Amniotic stem cell (primary cell): Measurements from ENCODE around the gene NLGN2.

Source experiments
- DNase-seq: peaks from one replicate; lab custom pipeline; 2025; lab: John Stamatoyannopoulos, UW

Gene NLGN2

GRCh38 chr17:7414837-7415236, 7.2 kb downstream of the NLGN2 start:
- DNase-seq = no peak

GRCh38 chr17:7415784-7416183, 8.1 kb downstream of the NLGN2 start:
- DNase-seq = no peak

- no peak for DNase-seq
Measured at GRCh38 chr17:7416323-7416722, 8.7 kb downstream of the NLGN2 start.

GRCh38 chr17:7417056-7417655, 9.5 kb downstream of the NLGN2 start:
- no peak for DNase-seq

- no peak for DNase-seq
Measured at GRCh38 chr17:7418472-7419152, 11.0 kb downstream of the NLGN2 start.

GRCh38 chr17:7419819-7420610, 12.4 kb downstream of the NLGN2 start, which contains the start of gene SPEM1:
Gene SPEM1 (plus strand): TSS chr17:7420324. CDS start chr17:7420385, 61 bp downstream.
- no peak for DNase-seq

- DNase-seq = no peak
Measured at GRCh38 chr17:7421186-7421585, 13.5 kb downstream of the NLGN2 start.

GRCh38 chr17:7423679-7424078, 16.0 kb downstream of the NLGN2 start:
- no peak for DNase-seq

- no peak for DNase-seq
Measured at GRCh38 chr17:7425316-7425715, 17.7 kb downstream of the NLGN2 start, which contains the start of gene SPEM2. Gene SPEM2 (plus strand): TSS chr17:7425616. CDS start chr17:7425689, 73 bp downstream.

- DNase-seq = no peak
Measured at GRCh38 chr17:7425756-7426155, 18.1 kb downstream of the NLGN2 start.

- DNase-seq = no peak
Measured at GRCh38 chr17:7426203-7426863, 18.7 kb downstream of the NLGN2 start.

- no peak for DNase-seq
Measured at GRCh38 chr17:7426896-7427489, 19.3 kb downstream of the NLGN2 start.

GRCh38 chr17:7427549-7427948, 19.9 kb downstream of the NLGN2 start:
- DNase-seq = no peak

- no peak for DNase-seq
Measured at GRCh38 chr17:7428557-7428956, 20.9 kb downstream of the NLGN2 start, which contains the start of gene SPEM3. Gene SPEM3 (plus strand): TSS chr17:7428857. CDS start chr17:7428903, 46 bp downstream.

GRCh38 chr17:7429722-7430121, 22.1 kb downstream of the NLGN2 start:
- no peak for DNase-seq

- DNase-seq = no peak
Measured at GRCh38 chr17:7431231-7431630, 23.6 kb downstream of the NLGN2 start.

- DNase-seq = no peak
Measured at GRCh38 chr17:7432296-7432695, 24.7 kb downstream of the NLGN2 start.

GRCh38 chr17:7435676-7436555, 28.3 kb downstream of the NLGN2 start:
- DNase-seq = no peak

GRCh38 chr17:7436556-7437368, 29.1 kb downstream of the NLGN2 start:
- no peak for DNase-seq

- DNase-seq = no peak
Measured at GRCh38 chr17:7437369-7437863, 29.8 kb downstream of the NLGN2 start.
